Measurements from ENCODE around the gene SLC3A2. TPM values are rescaled to one million over a fixed set of nuclear protein-coding genes. Genes with fewer than 3 reads are reported as not detected.

Gene SLC3A2
- total RNA-seq, 2 donors from 2014 or later, result 138 to 739 TPM

DNA sequence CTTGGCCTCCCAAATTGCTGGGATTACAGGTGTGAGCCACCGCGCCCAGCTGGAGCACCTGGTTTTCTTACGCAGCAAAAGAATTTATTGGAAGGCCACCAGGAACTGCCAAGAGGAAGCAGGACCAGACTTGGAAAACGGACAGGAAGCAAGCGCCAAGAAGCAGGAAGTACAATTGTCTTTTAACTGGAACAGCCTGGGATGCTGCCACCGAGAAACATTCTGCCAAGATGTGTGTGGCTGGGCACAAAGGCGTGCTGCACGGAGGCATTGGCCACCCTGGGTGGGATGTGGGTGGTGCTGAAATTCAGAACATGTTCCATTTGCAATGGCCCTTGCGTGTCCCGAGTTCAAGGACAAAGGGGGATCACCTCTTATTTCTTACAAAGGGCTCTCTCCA is 15.4 kb downstream of the SLC3A2 start:
- no peaks in the 10 kb centered on the region for H3K9me3 ChIP-seq
- no peak overlapping the region for H3K27ac ChIP-seq
- TF ChIP-seq, protein P1, sequence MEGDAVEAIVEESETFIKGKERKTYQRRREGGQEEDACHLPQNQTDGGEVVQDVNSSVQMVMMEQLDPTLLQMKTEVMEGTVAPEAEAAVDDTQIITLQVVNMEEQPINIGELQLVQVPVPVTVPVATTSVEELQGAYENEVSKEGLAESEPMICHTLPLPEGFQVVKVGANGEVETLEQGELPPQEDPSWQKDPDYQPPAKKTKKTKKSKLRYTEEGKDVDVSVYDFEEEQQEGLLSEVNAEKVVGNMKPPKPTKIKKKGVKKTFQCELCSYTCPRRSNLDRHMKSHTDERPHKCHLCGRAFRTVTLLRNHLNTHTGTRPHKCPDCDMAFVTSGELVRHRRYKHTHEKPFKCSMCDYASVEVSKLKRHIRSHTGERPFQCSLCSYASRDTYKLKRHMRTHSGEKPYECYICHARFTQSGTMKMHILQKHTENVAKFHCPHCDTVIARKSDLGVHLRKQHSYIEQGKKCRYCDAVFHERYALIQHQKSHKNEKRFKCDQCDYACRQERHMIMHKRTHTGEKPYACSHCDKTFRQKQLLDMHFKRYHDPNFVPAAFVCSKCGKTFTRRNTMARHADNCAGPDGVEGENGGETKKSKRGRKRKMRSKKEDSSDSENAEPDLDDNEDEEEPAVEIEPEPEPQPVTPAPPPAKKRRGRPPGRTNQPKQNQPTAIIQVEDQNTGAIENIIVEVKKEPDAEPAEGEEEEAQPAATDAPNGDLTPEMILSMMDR (IDR thresholded peaks at IDR 0.05), result no peak
- no peaks in the 10 kb centered on the region for H3K4me1 ChIP-seq (ENCODE audit: control insufficient read depth in 1 of 2, low read depth in 2 of 2)
- ATAC-seq (ENCODE audit: insufficient number of reproducible peaks, low FRiP score, low read depth), result no peak
- no peaks in the 10 kb centered on the region for H3K27me3 ChIP-seq (replicated peaks; ENCODE audit: insufficient read depth)
- H3K4me3 ChIP-seq, result no peak overlapping the region
- DNase-seq (ENCODE audit: low spot score), result no peak
- no peaks in the 10 kb centered on the region for H3K36me3 ChIP-seq

DNA sequence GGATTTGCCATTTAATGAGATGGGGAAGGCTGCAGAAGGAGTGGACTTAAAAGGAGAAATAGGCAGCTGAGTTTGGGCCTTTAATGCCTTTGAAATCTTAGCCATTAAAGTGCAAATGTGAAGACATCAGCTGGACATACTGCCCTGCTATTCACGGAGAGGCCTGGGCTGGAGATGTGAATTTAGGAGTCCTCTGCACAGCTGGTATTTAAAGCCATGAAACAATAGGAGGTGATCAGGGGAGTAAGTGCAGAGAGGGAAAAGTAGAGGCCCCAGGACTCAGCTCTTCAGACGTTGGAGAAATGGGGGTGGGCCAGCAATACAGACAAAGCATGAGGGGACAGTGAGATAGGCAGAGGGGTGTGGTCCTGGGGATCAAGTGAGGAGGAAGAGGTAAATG is 16.6 kb downstream of the SLC3A2 start:
- Histone ChIP-seq H3K4me1 (ENCODE audit: control insufficient read depth in 1 of 2, low read depth in 2 of 2) (no peaks in the 10 kb centered on the region), H3K36me3 (no peaks in the 10 kb centered on the region), H3K9me3 (no peaks in the 10 kb centered on the region), H3K27ac (no peak overlapping the region), H3K27me3 (replicated peaks; ENCODE audit: insufficient read depth) (no peaks in the 10 kb centered on the region), H3K4me3 (no peak overlapping the region)
- DNase-seq (ENCODE audit: low spot score), result no peak
- ATAC-seq (ENCODE audit: insufficient number of reproducible peaks, low FRiP score, low read depth), result no peak
- TF ChIP-seq, protein P1 (IDR thresholded peaks at IDR 0.05), result no peak

- H3K36me3 ChIP-seq, result no peaks in the 10 kb centered on the region
- no peaks in the 10 kb centered on the region for H3K27me3 ChIP-seq (replicated peaks; ENCODE audit: insufficient read depth)
- H3K9me3 ChIP-seq, result no peaks in the 10 kb centered on the region
- no peak overlapping the region for H3K4me3 ChIP-seq
- no peaks in the 10 kb centered on the region for H3K4me1 ChIP-seq (ENCODE audit: control insufficient read depth in 1 of 2, low read depth in 2 of 2)
- no peak overlapping the region for H3K27ac ChIP-seq
- no peak for DNase-seq (ENCODE audit: low spot score)
- TF ChIP-seq, protein P1 (IDR thresholded peaks at IDR 0.05), result no peak
- ATAC-seq (ENCODE audit: insufficient number of reproducible peaks, low FRiP score, low read depth), result no peak
Measured at GRCh38 chr11:62898027-62898426, 17.3 kb downstream of the SLC3A2 start.

- no peaks in the 10 kb centered on the region for H3K36me3 ChIP-seq
- TF ChIP-seq, protein P1 (IDR thresholded peaks at IDR 0.05), result no peak
- H3K4me3 ChIP-seq, result no peak overlapping the region
- ATAC-seq (ENCODE audit: insufficient number of reproducible peaks, low FRiP score, low read depth), result no peak
- no peak overlapping the region for H3K27ac ChIP-seq
- H3K4me1 ChIP-seq (ENCODE audit: control insufficient read depth in 1 of 2, low read depth in 2 of 2), result no peaks in the 10 kb centered on the region
- H3K9me3 ChIP-seq, result no peaks in the 10 kb centered on the region
- no peaks in the 10 kb centered on the region for H3K27me3 ChIP-seq (replicated peaks; ENCODE audit: insufficient read depth)
- DNase-seq (ENCODE audit: low spot score), result no peak
Measured at GRCh38 chr11:62902932-62903331, 22.2 kb downstream of the SLC3A2 start.

DNA sequence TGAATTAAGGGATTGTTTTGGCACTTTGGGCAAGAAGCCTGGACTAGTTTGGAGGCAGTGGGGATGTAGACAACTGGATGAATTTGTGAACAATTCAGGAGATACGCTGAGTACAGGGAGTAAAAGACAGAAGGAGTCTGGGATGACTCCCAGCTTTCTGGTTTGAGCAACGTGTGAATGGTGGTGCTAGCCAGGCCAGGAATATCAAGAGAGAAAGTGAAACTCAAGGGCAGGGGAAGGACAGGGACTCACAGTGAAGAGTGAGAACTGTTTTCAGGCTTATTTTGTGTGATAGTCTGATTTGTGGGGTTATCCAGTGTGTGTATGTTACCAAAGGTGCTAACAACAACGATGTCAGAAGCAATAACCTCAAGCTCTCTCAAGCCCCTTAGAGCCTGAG is 24.6 kb downstream of the SLC3A2 start:
- Histone ChIP-seq H3K36me3 (no peaks in the 10 kb centered on the region), H3K4me3 (no peak overlapping the region), H3K27ac (no peak overlapping the region), H3K4me1 (ENCODE audit: control insufficient read depth in 1 of 2, low read depth in 2 of 2) (peaks cover 0 to 13% of the 10 kb centered on the region in 2 donors), H3K9me3 (no peaks in the 10 kb centered on the region), H3K27me3 (replicated peaks; ENCODE audit: insufficient read depth) (no peaks in the 10 kb centered on the region)
- no peak for DNase-seq (ENCODE audit: low spot score)
- TF ChIP-seq, protein P1 (IDR thresholded peaks at IDR 0.05), result no peak
- ATAC-seq (ENCODE audit: insufficient number of reproducible peaks, low FRiP score, low read depth), result no peak

Measured in thoracic aorta (tissue), 2 donors.